GM18951 (cell line): Measurements from ENCODE around the gene CRTC1.

Source experiments
- POLR2A ChIP-seq: IDR thresholded peaks from 4 replicates; pipeline ENCODE4 v1.6.1; 2011; ENCODE audit warnings: mild to moderate bottlenecking; ENCODE audit not compliant: insufficient read length, insufficient read depth; ENCODE audit errors: extremely low read depth
- in situ Hi-C: fragments of 300-500 bp; cut with MboI; formaldehyde crosslinking; loops from one replicate; pipeline ENCODE4 v1.12.0; 2022; ENCODE audit warnings: low sequenced_read_pairs, mixed read lengths, inconsistent platforms; ENCODE audit not compliant: unreplicated experiment

Gene CRTC1

GRCh38 chr19:18750295-18750970, 67.0 kb downstream of the CRTC1 start:
- in situ Hi-C loops = no loop called here
- TF ChIP-seq POLR2A = no peak

GRCh38 chr19:18751571-18751970, 68.1 kb downstream of the CRTC1 start:
- in situ Hi-C loops = no loop called here
- no peak for TF ChIP-seq POLR2A

- no peak for TF ChIP-seq POLR2A
- in situ Hi-C loops = no loop called here
Observed at GRCh38 chr19:18754501-18754900, 71.0 kb downstream of the CRTC1 start.

- in situ Hi-C loops = no loop called here
- TF ChIP-seq POLR2A = no peak
Observed at GRCh38 chr19:18756896-18757295, 73.4 kb downstream of the CRTC1 start.

GRCh38 chr19:18759304-18759994, 76.0 kb downstream of the CRTC1 start:
- TF ChIP-seq POLR2A = no peak
- in situ Hi-C loops = no loop called here

- no peak for TF ChIP-seq POLR2A
- in situ Hi-C loops = no loop called here
Observed at GRCh38 chr19:18759995-18760426, 76.5 kb downstream of the CRTC1 start.

GRCh38 chr19:18760440-18761383, 77.2 kb downstream of the CRTC1 start:
- in situ Hi-C loops = no loop called here
- no peak for TF ChIP-seq POLR2A

- in situ Hi-C loops = no loop called here
- TF ChIP-seq POLR2A = no peak
Observed at GRCh38 chr19:18761531-18762110, 78.1 kb downstream of the CRTC1 start.

- TF ChIP-seq POLR2A = no peak
- in situ Hi-C loops = no loop called here
Observed at GRCh38 chr19:18762125-18763023, 78.9 kb downstream of the CRTC1 start.

- in situ Hi-C loops = no loop called here
- no peak for TF ChIP-seq POLR2A
Observed at GRCh38 chr19:18763674-18764590, 80.5 kb downstream of the CRTC1 start.

- TF ChIP-seq POLR2A = no peak
Observed at GRCh38 chr19:18764591-18765051, 81.1 kb downstream of the CRTC1 start.

More at GRCh38 chr19:18764591-18765051, 81.1 kb downstream of the CRTC1 start:
- in situ Hi-C loops = no loop called here
